GM23338 (cell line): Measurements from ENCODE around the gene PDC. TPM values are rescaled to one million over a fixed set of nuclear protein-coding genes. Genes with fewer than 3 reads are reported as not detected.

ENCODE experiments used
- ATAC-seq: fragments of 200-7000 bp; cut with Tn5 transposase; 3 replicates; pipeline ENCODE4 v1.9.1; 2020
- DNase-seq: peaks from one replicate; pipeline ENCODE4 v3.0.0-alpha.2; 2015; ENCODE audit warnings: low spot score
- H2AFZ ChIP-seq: fragments of 200-600 bp; sonication (generic); 2 replicates; pipeline ENCODE4 v1.8.0; 2016; ENCODE audit warnings: antibody characterized with exemption, mild to moderate bottlenecking, moderate library complexity
- H3F3A ChIP-seq: fragments of 200-600 bp; sonication (generic); replicated peaks from 2 replicates; pipeline ENCODE4 v1.8.0; 2017; ENCODE audit warnings: antibody characterized with exemption, mixed run types, low read depth
- H3K27ac ChIP-seq: fragments of 200-600 bp; sonication (generic); 2 replicates; pipeline ENCODE4 v1.6.1; 2016; ENCODE audit warnings: low read depth
- H3K27me3 ChIP-seq: fragments of 200-600 bp; sonication (generic); 2 replicates; pipeline ENCODE4 v1.8.0; 2016; ENCODE audit warnings: mild to moderate bottlenecking, mixed run types, moderate library complexity; ENCODE audit not compliant: insufficient read depth
- H3K36me3 ChIP-seq: fragments of 200-600 bp; sonication (generic); 2 replicates; pipeline ENCODE4 v1.8.0; 2016; ENCODE audit warnings: mild to moderate bottlenecking; ENCODE audit not compliant: insufficient read depth
- H3K4me1 ChIP-seq: fragments of 200-600 bp; sonication (generic); 2 replicates; pipeline ENCODE4 v1.8.0; 2016; ENCODE audit warnings: mild to moderate bottlenecking, moderate library complexity; ENCODE audit not compliant: insufficient read depth
- H3K4me2 ChIP-seq: fragments of 200-600 bp; sonication (generic); 2 replicates; pipeline ENCODE4 v1.7.1; 2017; ENCODE audit warnings: mixed run types
- H3K4me3 ChIP-seq: fragments of 200-600 bp; sonication (generic); 2 replicates; pipeline ENCODE4 v1.6.1; 2016; ENCODE audit warnings: mixed run types
- H3K79me2 ChIP-seq: fragments of 200-600 bp; sonication (generic); replicated peaks from 2 replicates; pipeline ENCODE4 v1.8.0; 2017; ENCODE audit warnings: mild to moderate bottlenecking; ENCODE audit not compliant: insufficient read depth
- H3K9me2 ChIP-seq: fragments of 200-600 bp; sonication (generic); 2 replicates; pipeline ENCODE4 v1.8.0; 2017; ENCODE audit not compliant: insufficient read depth
- H4K20me1 ChIP-seq: fragments of 200-600 bp; sonication (generic); replicated peaks from 2 replicates; pipeline ENCODE4 v1.8.0; 2017; ENCODE audit warnings: mild to moderate bottlenecking; ENCODE audit not compliant: insufficient read depth
- H3K27ac Mint-ChIP-seq: 2 replicates; pipeline ENCODE4 v1.8.0; 2020; ENCODE audit warnings: inconsistent platforms, mild to moderate bottlenecking, moderate library complexity, mixed read lengths
- H3K27me3 Mint-ChIP-seq: 3 replicates; pipeline ENCODE4 v1.8.0; 2022; ENCODE audit warnings: low read depth, mild to moderate bottlenecking, moderate library complexity, mixed read lengths, inconsistent platforms; ENCODE audit not compliant: insufficient read depth, poor library complexity
- H3K36me3 Mint-ChIP-seq: 3 replicates; pipeline ENCODE4 v1.8.0; 2021; ENCODE audit warnings: low read depth, mild to moderate bottlenecking, inconsistent platforms, moderate library complexity, mixed read lengths
- H3K4me1 Mint-ChIP-seq: 3 replicates; pipeline ENCODE4 v1.8.0; 2020; ENCODE audit warnings: mild to moderate bottlenecking, inconsistent platforms, mixed read lengths
- H3K4me3 Mint-ChIP-seq: 3 replicates; pipeline ENCODE4 v1.8.0; 2021; ENCODE audit warnings: moderate library complexity, mild to moderate bottlenecking, inconsistent platforms, mixed read lengths
- H3K9me3 Mint-ChIP-seq: 3 replicates; pipeline ENCODE4 v1.8.0; 2020; ENCODE audit warnings: moderate library complexity, mild to moderate bottlenecking, inconsistent platforms, mixed read lengths
- CTCF ChIP-seq, 2 experiments: fragments of 200-600 bp in 1 of 2; sonication (generic) in 1 of 2; conservative IDR thresholded peaks; 2 replicates each; pipeline versions ENCODE4 v1.5.1 to v1.6.1; 2016 to 2017; ENCODE audit warnings: antibody characterized with exemption in 2 of 2, low read depth in 2 of 2, mild to moderate bottlenecking in 2 of 2, moderate library complexity in 1 of 2
- EZH2 ChIP-seq: fragments of 200-600 bp; sonication (generic); IDR thresholded peaks from one replicate; pipeline ENCODE4 v1.8.0; 2017; ENCODE audit warnings: antibody characterized with exemption, mild to moderate bottlenecking, low read depth; ENCODE audit not compliant: unreplicated experiment
- EZH2phosphoT487 ChIP-seq: fragments of 200-600 bp; sonication (generic); IDR thresholded peaks from one replicate; pipeline ENCODE4 v1.8.1; 2018; ENCODE audit warnings: antibody characterized with exemption; ENCODE audit not compliant: unreplicated experiment
- NANOG ChIP-seq: IDR thresholded peaks from 2 replicates; pipeline ENCODE4 v1.6.1; 2016; ENCODE audit warnings: antibody characterized with exemption, borderline replicate concordance
- POLR2AphosphoS5 ChIP-seq: IDR thresholded peaks from 2 replicates; pipeline ENCODE4 v1.6.1; 2016; ENCODE audit warnings: antibody characterized with exemption, low read depth
- REST ChIP-seq: IDR thresholded peaks from one replicate; pipeline ENCODE4 v1.6.1; 2018; ENCODE audit warnings: antibody characterized with exemption; ENCODE audit not compliant: unreplicated experiment
- STAT1 ChIP-seq: IDR thresholded peaks from one replicate; pipeline ENCODE4 v1.6.1; 2016; ENCODE audit warnings: antibody characterized with exemption; ENCODE audit not compliant: unreplicated experiment
- ZNF114 ChIP-seq: fragments of 250-450 bp; sonication (Bioruptor Pico); IDR thresholded peaks from 2 replicates; pipeline ENCODE4 v1.5.0; 2020; ENCODE audit warnings: mild to moderate bottlenecking, moderate library complexity
- ZNF331 ChIP-seq: fragments of 250-450 bp; sonication (Bioruptor Pico); IDR thresholded peaks from 2 replicates; pipeline ENCODE4 v1.5.0; 2020; ENCODE audit warnings: low read depth, mild to moderate bottlenecking, moderate library complexity
- ZNF462 ChIP-seq: fragments of 250-450 bp; sonication (Bioruptor Pico); IDR thresholded peaks from 2 replicates; pipeline ENCODE4 v1.5.0; 2020; ENCODE audit warnings: mild to moderate bottlenecking, moderate library complexity
- polyA plus RNA-seq: library from polyadenylated mRNA; unstranded; fragments of >200 nt; fragmentation: Nextera tagmentation; extraction: Ambion mirVana; gene quantifications from 2 replicates; pipeline ENCODE4 v1.2.1, GENCODE V29; 2016
- total RNA-seq: library from RNA; depleted of rRNA; stranded (reverse); fragments of >200 nt; shearing (Covaris generic); gene quantifications from 2 replicates; pipeline ENCODE4 v1.2.3, GENCODE V29; 2014

The PDC gene
- total and polyA plus RNA-seq, 2 experiments from 2014 or later = not detected

DNA sequence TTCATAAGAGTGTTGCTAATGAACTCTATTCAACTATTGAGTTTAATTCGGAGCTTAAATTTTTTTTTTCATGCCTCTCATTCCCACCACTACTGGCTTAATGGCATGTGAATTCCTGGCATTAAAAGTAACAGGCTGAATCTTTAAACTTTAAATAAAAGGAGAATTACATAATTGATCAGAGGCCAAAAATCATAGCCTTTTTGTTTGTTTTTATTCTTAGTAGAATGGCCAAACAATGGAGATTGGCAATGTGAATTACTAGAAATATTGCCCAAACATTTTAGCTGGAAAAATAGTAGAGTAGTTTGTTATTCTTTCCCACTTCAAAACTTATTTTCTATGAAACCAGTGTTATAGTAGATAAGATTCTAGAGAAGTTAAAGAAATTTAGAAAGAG is 25.1 kb upstream of the PDC start:
- Histone ChIP-seq H3K27ac (no peak overlapping the region), H3K4me1 (no peaks in the 10 kb centered on the region), H3K79me2 (no peaks in the 10 kb centered on the region), H2AFZ (no peak overlapping the region), H3K4me2 (no peak overlapping the region), H3F3A (no peaks in the 10 kb centered on the region), H3K27me3 (no peaks in the 10 kb centered on the region), H4K20me1 (no peaks in the 10 kb centered on the region), H3K4me3 (no peak overlapping the region), H3K9me2 (no peaks in the 10 kb centered on the region), H3K36me3 (no peaks in the 10 kb centered on the region)
- H3K27me3 Mint-ChIP-seq = no peaks in the 10 kb centered on the region
- ATAC-seq (no peak), DNase-seq (no peak)
- no peak for TF ChIP-seq POLR2AphosphoS5
- no peak for TF ChIP-seq ZNF331
- TF ChIP-seq EZH2 = no peak
- TF ChIP-seq ZNF462 (CRISPR knock-in tag) = no peak
- no peak for TF ChIP-seq STAT1
- TF ChIP-seq NANOG = no peak
- no peak for TF ChIP-seq EZH2phosphoT487
- no peak for TF ChIP-seq ZNF114 (CRISPR knock-in tag)
- TF ChIP-seq CTCF (conservative IDR thresholded peaks at IDR 0.05; ENCODE audit: low read depth in 2 of 2) = no peak
- TF ChIP-seq REST = no peak
- H3K4me3 Mint-ChIP-seq = no peak overlapping the region
- no peaks in the 10 kb centered on the region for H3K9me3 Mint-ChIP-seq
- no peaks in the 10 kb centered on the region for H3K36me3 Mint-ChIP-seq
- H3K4me1 Mint-ChIP-seq = no peaks in the 10 kb centered on the region
- H3K27ac Mint-ChIP-seq = no peak overlapping the region
